Activated B cell treated with CpG ODN at 0.5 μM for 24 hours (primary cell): ENCODE measurements around the gene NIPAL3. TPM values are rescaled to one million over a fixed set of nuclear protein-coding genes. Genes with fewer than 3 reads are reported as not detected.
A peak's percentile ranks its signal among the peaks of the same experiment; 100 is the strongest.
"Not testable (repeated sequence)": the region's sequence is repeated elsewhere in the genome, so short reads cannot be mapped to it uniquely, and the experiment has no call there.

Experiments
- ATAC-seq: fragments of 200-7000 bp; cut with Tn5 transposase; one replicate; pipeline ENCODE4 v1.10.0; 2021; ENCODE audit warnings: low read depth, mild to moderate bottlenecking, moderate library complexity
- CTCF ChIA-PET: fragments of 350-600 bp; sonication (Branson Sonifier 250); formaldehyde crosslinking; loops from one replicate; lab custom pipeline; 2021; ENCODE audit warnings: antibody characterized with exemption; lab: Charles Lee
- POLR2A ChIA-PET: fragments of 350-600 bp; sonication (Branson Sonifier 250); formaldehyde crosslinking; loops from one replicate; lab custom pipeline; 2021; ENCODE audit warnings: antibody characterized with exemption; lab: Charles Lee
- DNase-seq: peaks from one replicate; pipeline ENCODE4 v3.0.0; 2022
- H3K27ac Mint-ChIP-seq: one replicate; pipeline ENCODE4 v1.8.0; 2020; ENCODE audit warnings: mixed read lengths
- H3K27me3 Mint-ChIP-seq: one replicate; pipeline ENCODE4 v1.8.0; 2021; ENCODE audit warnings: mixed read lengths
- H3K36me3 Mint-ChIP-seq: one replicate; pipeline ENCODE4 v1.8.0; 2021; ENCODE audit warnings: low read depth, mixed read lengths
- H3K4me1 Mint-ChIP-seq: one replicate; pipeline ENCODE4 v1.8.0; 2021; ENCODE audit warnings: mixed read lengths
- H3K4me3 Mint-ChIP-seq: one replicate; pipeline ENCODE4 v1.8.0; 2020; ENCODE audit warnings: mild to moderate bottlenecking, mixed read lengths
- H3K9me3 Mint-ChIP-seq: one replicate; pipeline ENCODE4 v1.8.0; 2020; ENCODE audit warnings: mixed read lengths
- CTCF ChIP-seq: fragments of 200-600 bp; IDR thresholded peaks from one replicate; pipeline ENCODE4 v1.8.0; 2022; ENCODE audit warnings: antibody characterized with exemption, mild to moderate bottlenecking
- intact Hi-C: fragments of 100-400 bp; cut with micrococcal nuclease; formaldehyde crosslinking; loops from one replicate; pipeline ENCODE4 v1.15.1; 2024
- total RNA-seq: library from RNA; stranded (reverse); gene quantifications from 2 replicates; pipeline ENCODE4 v1.2.3, GENCODE V29; 2022

Gene NIPAL3
- total RNA-seq, 1 donor from 2014 or later = 23.2 TPM

GRCh38 chr1:24484199-24484598 is 68.6 kb downstream of the NIPAL3 start:
- H3K4me3 Mint-ChIP-seq = no peak overlapping the region
- intact Hi-C loops = loop anchor here (5.0 kb wide), 1 partner anchor 67 kb away; the partner anchor contains the start of gene NIPAL3
- CTCF ChIA-PET = interaction anchor here (0.8 kb wide), 1 partner anchor 69 kb away, joined by 3 read pairs; the partner anchor contains the start of gene NIPAL3
- DNase-seq (no peak), ATAC-seq (no peak)
- H3K9me3 Mint-ChIP-seq = peaks cover 2% of the 10 kb centered on the region
- no peaks in the 10 kb centered on the region for H3K36me3 Mint-ChIP-seq
- TF ChIP-seq CTCF = no peak
- no peaks in the 10 kb centered on the region for H3K27me3 Mint-ChIP-seq
- POLR2A ChIA-PET = interaction anchor here (0.8 to 2.1 kb wide), 2 partner anchors 18 to 51 kb away, joined by 3 to 17 read pairs; partner anchors contain the start of gene RCAN3
- H3K27ac Mint-ChIP-seq = peak overlapping the region; percentile 47
- peaks cover 55% of the 10 kb centered on the region for H3K4me1 Mint-ChIP-seq

GRCh38 chr1:24486331-24487065 is 70.9 kb downstream of the NIPAL3 start:
- Mint-ChIP-seq H3K4me1 (peaks cover 39% of the 10 kb centered on the region), H3K36me3 (no peaks in the 10 kb centered on the region), H3K9me3 (peaks cover 6% of the 10 kb centered on the region), H3K27me3 (no peaks in the 10 kb centered on the region), H3K4me3 (no peak overlapping the region), H3K27ac (peak overlapping the region; percentile 24)
- intact Hi-C loops = no loop called here
- ATAC-seq (no peak), DNase-seq (no peak)
- ChIA-PET POLR2A (interaction anchor here (0.8 to 1.6 kb wide), 2 partner anchors 15 to 49 kb away, joined by 4 to 11 read pairs; partner anchors contain the start of gene RCAN3), CTCF (interaction anchor here (0.6 to 0.7 kb wide), 2 partner anchors 39 to 112 kb away, joined by 3 read pairs; no protein-coding TSS in a partner anchor)
- TF ChIP-seq CTCF = no peak

- ATAC-seq (no peak), DNase-seq (no peak)
- ChIA-PET CTCF (interaction anchor here (0.6 to 0.7 kb wide), 2 partner anchors 38 to 42 kb away, joined by 3 to 6 read pairs; no protein-coding TSS in a partner anchor), POLR2A (interaction anchor here (1.3 kb wide), 1 partner anchor 15 kb away, joined by 9 read pairs; the partner anchor contains the start of gene RCAN3)
- peak overlapping the region; percentile 46 for H3K27ac Mint-ChIP-seq
- no peak overlapping the region for H3K4me3 Mint-ChIP-seq
- H3K27me3 Mint-ChIP-seq = no peaks in the 10 kb centered on the region
- H3K9me3 Mint-ChIP-seq = peaks cover 6% of the 10 kb centered on the region
- peaks cover 30% of the 10 kb centered on the region for H3K4me1 Mint-ChIP-seq
- intact Hi-C loops = no loop called here
- no peaks in the 10 kb centered on the region for H3K36me3 Mint-ChIP-seq
- TF ChIP-seq CTCF = no peak
Measured at GRCh38 chr1:24487455-24487854, 71.9 kb downstream of the NIPAL3 start.

- peak; percentile 72 for ATAC-seq
- H3K27ac Mint-ChIP-seq = peak overlapping the region; percentile 81
- ChIA-PET CTCF (interaction anchor here (0.6 kb wide), 1 partner anchor 41 kb away, joined by 6 read pairs; no protein-coding TSS in a partner anchor), POLR2A (interaction anchor here (1.3 kb wide), 1 partner anchor 14 kb away, joined by 9 read pairs; the partner anchor contains the start of gene RCAN3)
- not testable (repeated sequence) for H3K9me3 Mint-ChIP-seq, DNase-seq, H3K36me3 Mint-ChIP-seq, H3K27me3 Mint-ChIP-seq
- H3K4me3 Mint-ChIP-seq = peak overlapping the region; percentile 36
- intact Hi-C loops = loop anchor here (1.0 kb wide), 2 partner anchors 14 to 48 kb away; partner anchors contain the start of gene RCAN3
- H3K4me1 Mint-ChIP-seq = peaks cover 25% of the 10 kb centered on the region
Measured at GRCh38 chr1:24488159-24488558, 72.6 kb downstream of the NIPAL3 start.

- no peaks in the 10 kb centered on the region for H3K36me3 Mint-ChIP-seq
- peaks cover 6% of the 10 kb centered on the region for H3K9me3 Mint-ChIP-seq
- H3K4me3 Mint-ChIP-seq = no peak overlapping the region
- TF ChIP-seq CTCF = no peak
- no peak for DNase-seq
- H3K27me3 Mint-ChIP-seq = no peaks in the 10 kb centered on the region
- ChIA-PET POLR2A (interaction anchor here (1.2 kb wide), 1 partner anchor 46 kb away, joined by 3 read pairs; no protein-coding TSS in a partner anchor), CTCF (no interaction called here)
- ATAC-seq = no peak
- no peak overlapping the region for H3K27ac Mint-ChIP-seq
- H3K4me1 Mint-ChIP-seq = peaks cover 19% of the 10 kb centered on the region
- intact Hi-C loops = no loop called here
Measured at GRCh38 chr1:24489674-24490073, 74.1 kb downstream of the NIPAL3 start.
